Neural crest cell (in vitro differentiated cells): Measurements from ENCODE around the gene ZFAND5. TPM values are rescaled to one million over a fixed set of nuclear protein-coding genes. Genes with fewer than 3 reads are reported as not detected.

Experiments
- DNase-seq: peaks from one replicate; pipeline ENCODE4 v3.0.0; 2021; ENCODE audit warnings: low read depth, mixed read lengths, low spot score
- H3K27ac Mint-ChIP-seq: one replicate; pipeline ENCODE4 v1.8.0; 2021; ENCODE audit warnings: mild to moderate bottlenecking, mixed read lengths; ENCODE audit not compliant: unreplicated experiment
- H3K27me3 Mint-ChIP-seq: 2 replicates; pipeline ENCODE4 v1.8.0; 2021; ENCODE audit warnings: low read depth, mild to moderate bottlenecking, mixed read lengths
- H3K36me3 Mint-ChIP-seq: 2 replicates; pipeline ENCODE4 v1.8.0; 2021; ENCODE audit warnings: low read depth, mild to moderate bottlenecking, mixed read lengths
- H3K4me1 Mint-ChIP-seq: 2 replicates; pipeline ENCODE4 v1.8.0; 2021; ENCODE audit warnings: mixed read lengths
- H3K4me3 Mint-ChIP-seq: one replicate; pipeline ENCODE4 v1.8.0; 2021; ENCODE audit warnings: mild to moderate bottlenecking, mixed read lengths
- H3K9me3 Mint-ChIP-seq: 2 replicates; pipeline ENCODE4 v1.8.0; 2021; ENCODE audit warnings: mixed read lengths
- total RNA-seq: library from RNA; stranded (reverse); gene quantifications from 2 replicates; pipeline ENCODE4 v1.2.1, GENCODE V29; 2021
- TF ChIP-seq, protein P1 (sequence below): fragments of 200-600 bp; sonication (generic); conservative IDR thresholded peaks from 2 replicates; pipeline ENCODE4 v1.5.0; 2021; ENCODE audit warnings: antibody characterized with exemption, mild to moderate bottlenecking

ZFAND5 gene
- total RNA-seq, 1 donor from 2014 or later: 201 TPM

DNA sequence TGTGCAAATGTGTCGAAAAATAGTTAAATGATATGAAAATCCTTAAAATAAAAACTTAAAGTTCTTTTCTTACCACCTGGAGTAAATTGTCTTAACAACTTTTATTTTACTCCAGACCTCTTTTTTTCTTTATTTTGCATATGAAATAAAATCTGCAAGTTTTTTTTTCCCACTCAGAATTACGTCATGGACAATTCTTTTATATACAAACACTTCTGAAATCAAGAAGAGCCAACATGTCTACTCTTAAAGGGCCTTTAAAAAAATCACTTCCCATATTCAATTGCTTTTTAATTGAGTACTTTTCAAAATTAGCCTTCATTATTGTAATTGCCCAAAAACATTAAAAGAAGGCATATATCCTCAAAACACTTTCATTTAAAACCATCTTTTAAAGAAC, 37.7 kb upstream of the ZFAND5 start:
- no peak overlapping the region for H3K4me3 Mint-ChIP-seq
- no peak for DNase-seq
- no peak overlapping the region for H3K27ac Mint-ChIP-seq
- TF ChIP-seq, protein P1, sequence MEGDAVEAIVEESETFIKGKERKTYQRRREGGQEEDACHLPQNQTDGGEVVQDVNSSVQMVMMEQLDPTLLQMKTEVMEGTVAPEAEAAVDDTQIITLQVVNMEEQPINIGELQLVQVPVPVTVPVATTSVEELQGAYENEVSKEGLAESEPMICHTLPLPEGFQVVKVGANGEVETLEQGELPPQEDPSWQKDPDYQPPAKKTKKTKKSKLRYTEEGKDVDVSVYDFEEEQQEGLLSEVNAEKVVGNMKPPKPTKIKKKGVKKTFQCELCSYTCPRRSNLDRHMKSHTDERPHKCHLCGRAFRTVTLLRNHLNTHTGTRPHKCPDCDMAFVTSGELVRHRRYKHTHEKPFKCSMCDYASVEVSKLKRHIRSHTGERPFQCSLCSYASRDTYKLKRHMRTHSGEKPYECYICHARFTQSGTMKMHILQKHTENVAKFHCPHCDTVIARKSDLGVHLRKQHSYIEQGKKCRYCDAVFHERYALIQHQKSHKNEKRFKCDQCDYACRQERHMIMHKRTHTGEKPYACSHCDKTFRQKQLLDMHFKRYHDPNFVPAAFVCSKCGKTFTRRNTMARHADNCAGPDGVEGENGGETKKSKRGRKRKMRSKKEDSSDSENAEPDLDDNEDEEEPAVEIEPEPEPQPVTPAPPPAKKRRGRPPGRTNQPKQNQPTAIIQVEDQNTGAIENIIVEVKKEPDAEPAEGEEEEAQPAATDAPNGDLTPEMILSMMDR: no peak
- peaks cover 40% of the 10 kb centered on the region for H3K4me1 Mint-ChIP-seq
- H3K9me3 Mint-ChIP-seq: no peaks in the 10 kb centered on the region
- H3K36me3 Mint-ChIP-seq: no peaks in the 10 kb centered on the region
- H3K27me3 Mint-ChIP-seq: no peaks in the 10 kb centered on the region

DNA sequence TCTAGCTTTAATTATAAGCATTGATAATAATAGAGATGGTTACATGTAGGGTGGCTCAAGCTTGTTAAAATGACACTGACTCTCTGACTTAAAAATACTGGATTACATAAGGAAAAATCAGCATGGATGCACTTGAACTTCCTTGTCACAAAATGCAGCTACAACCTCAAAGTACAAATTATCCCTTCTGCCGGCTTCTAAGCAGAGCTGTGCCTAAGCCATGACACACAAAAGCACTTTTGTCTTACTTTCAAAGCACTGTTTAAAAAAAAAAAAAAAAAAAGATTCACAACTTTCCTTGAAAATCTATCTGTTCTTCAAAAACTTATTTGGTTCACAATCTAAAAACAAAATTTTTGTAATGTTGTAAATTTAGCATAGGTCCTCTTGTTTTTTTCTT, 36.4 kb upstream of the ZFAND5 start:
- H3K27me3 Mint-ChIP-seq: no peaks in the 10 kb centered on the region
- no peak for DNase-seq
- H3K4me1 Mint-ChIP-seq: peaks cover 26% of the 10 kb centered on the region
- H3K4me3 Mint-ChIP-seq: no peak overlapping the region
- no peak overlapping the region for H3K27ac Mint-ChIP-seq
- no peaks in the 10 kb centered on the region for H3K36me3 Mint-ChIP-seq
- H3K9me3 Mint-ChIP-seq: no peaks in the 10 kb centered on the region
- TF ChIP-seq, protein P1: no peak

DNA sequence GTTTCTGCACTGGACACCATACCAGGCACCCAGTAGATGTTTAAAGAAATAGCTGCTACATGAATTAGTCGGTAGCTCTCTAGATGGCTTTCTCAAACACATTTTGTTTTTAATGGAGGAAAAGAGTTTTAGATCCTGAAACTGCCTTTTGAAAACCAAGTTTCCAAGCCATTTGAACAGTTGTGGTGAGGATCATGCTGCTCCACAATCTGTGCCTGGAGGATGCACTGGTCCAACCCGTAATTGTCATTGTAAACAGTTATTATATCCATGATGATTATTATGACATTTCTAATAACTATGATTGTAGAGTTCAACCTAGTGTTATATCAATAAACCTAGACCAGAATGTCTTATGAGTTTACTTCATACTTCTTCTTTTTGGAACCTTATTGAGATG, 35.9 kb upstream of the ZFAND5 start:
- Mint-ChIP-seq H3K4me1 (peaks cover 29% of the 10 kb centered on the region), H3K27me3 (no peaks in the 10 kb centered on the region), H3K27ac (no peak overlapping the region), H3K36me3 (no peaks in the 10 kb centered on the region), H3K4me3 (no peak overlapping the region), H3K9me3 (no peaks in the 10 kb centered on the region)
- no peak for DNase-seq
- TF ChIP-seq, protein P1: no peak

DNA sequence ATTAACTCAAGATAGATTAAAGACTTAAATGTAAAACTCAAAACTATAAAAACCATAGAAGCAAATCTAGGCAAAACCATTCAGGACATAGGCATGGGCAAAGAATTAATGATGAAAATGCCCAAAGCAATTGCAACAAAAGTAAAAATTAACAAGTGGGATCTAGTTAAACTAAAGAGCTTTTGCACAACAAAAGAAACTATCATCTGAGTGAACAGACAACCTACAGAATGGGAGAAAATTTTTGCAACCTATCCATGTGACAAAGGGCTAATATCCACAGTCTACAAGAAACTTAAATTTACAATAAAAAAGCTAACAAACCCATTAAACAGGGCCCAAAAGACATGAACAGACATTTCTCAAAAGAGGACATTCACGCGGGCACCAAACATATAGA, 34.4 kb upstream of the ZFAND5 start:
- Mint-ChIP-seq H3K4me3 (no peak overlapping the region), H3K27me3 (no peaks in the 10 kb centered on the region), H3K9me3 (no peaks in the 10 kb centered on the region), H3K27ac (peak overlapping the region; percentile 36), H3K36me3 (no peaks in the 10 kb centered on the region), H3K4me1 (peaks cover 25% of the 10 kb centered on the region)
- DNase-seq: no peak
- TF ChIP-seq, protein P1: no peak

DNA sequence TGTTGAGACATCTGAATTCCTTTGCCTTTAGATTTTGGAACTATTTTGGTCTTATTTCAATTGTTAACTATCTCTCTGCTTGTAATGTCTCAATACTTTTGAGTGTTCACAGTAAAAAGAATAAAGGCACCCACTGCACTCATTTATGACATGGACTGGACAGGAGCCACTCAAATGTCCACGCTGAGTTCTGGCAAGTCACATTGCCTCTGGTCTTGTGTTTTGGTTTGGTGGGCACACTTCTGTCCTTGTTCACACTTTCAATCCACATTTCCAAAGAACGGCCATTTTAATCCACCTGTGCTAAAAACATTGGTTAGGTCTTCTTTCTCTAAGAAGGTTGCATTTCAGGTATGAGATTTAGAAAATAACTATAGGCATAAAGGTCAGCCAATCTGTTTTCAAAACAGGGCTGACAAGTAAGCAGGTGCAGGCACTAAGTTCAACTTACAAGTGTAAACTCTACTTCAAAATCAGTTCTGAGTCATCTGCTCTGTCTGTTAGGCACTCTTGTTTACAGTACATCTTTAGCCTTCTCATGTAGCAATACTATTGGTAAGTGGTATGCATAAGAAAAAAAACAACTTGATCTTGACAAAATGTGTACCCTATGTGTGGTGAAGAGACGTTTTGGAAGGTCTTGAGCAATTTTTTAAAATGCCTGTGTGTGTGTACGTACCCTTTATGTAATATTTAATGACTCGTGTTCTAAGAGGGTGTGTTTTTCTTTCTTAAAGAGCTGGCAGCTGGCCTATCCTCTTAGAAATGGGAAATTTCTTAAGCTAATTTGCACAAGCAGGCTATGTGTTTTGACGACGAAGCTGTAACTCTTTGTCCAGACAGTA, 31.5 kb upstream of the ZFAND5 start:
- H3K27ac Mint-ChIP-seq: peak overlapping the region; percentile 73
- no peaks in the 10 kb centered on the region for H3K9me3 Mint-ChIP-seq
- DNase-seq: no peak
- no peaks in the 10 kb centered on the region for H3K27me3 Mint-ChIP-seq
- no peaks in the 10 kb centered on the region for H3K36me3 Mint-ChIP-seq
- peaks cover 18% of the 10 kb centered on the region for H3K4me1 Mint-ChIP-seq
- no peak overlapping the region for H3K4me3 Mint-ChIP-seq
- TF ChIP-seq, protein P1: no peak
